Lower lobe of right lung (tissue), 2 donors: ENCODE data around the gene RSL24D1. TPM values are rescaled to one million over a fixed set of nuclear protein-coding genes. Genes with fewer than 3 reads are reported as not detected.

Experiments
- ATAC-seq, 2 donors: fragments of 200-7000 bp; cut with Tn5 transposase; one replicate each; pipeline ENCODE4 v1.9.1; 2020 to 2022; ENCODE audit warnings: mild to moderate bottlenecking in 2 of 2, moderate library complexity in 2 of 2
- DNase-seq: peaks from one replicate; pipeline ENCODE4 v3.0.0-alpha.2; 2020
- H3K27ac ChIP-seq: fragments of 200-600 bp; one replicate; pipeline ENCODE4 v1.8.0; 2022
- H3K27me3 ChIP-seq: fragments of 200-600 bp; one replicate; pipeline ENCODE4 v1.8.0; 2022; ENCODE audit warnings: low read depth
- H3K36me3 ChIP-seq: fragments of 200-600 bp; one replicate; pipeline ENCODE4 v1.8.0; 2022; ENCODE audit warnings: mild to moderate bottlenecking
- H3K4me1 ChIP-seq: fragments of 200-600 bp; one replicate; pipeline ENCODE4 v1.8.0; 2022
- H3K4me3 ChIP-seq: fragments of 200-600 bp; one replicate; pipeline ENCODE4 v1.8.0; 2022; ENCODE audit warnings: mild to moderate bottlenecking
- H3K9me3 ChIP-seq: fragments of 200-600 bp; one replicate; pipeline ENCODE4 v1.8.0; 2022
- CTCF ChIP-seq: fragments of 200-600 bp; IDR thresholded peaks from one replicate; pipeline ENCODE4 v1.8.0; 2022; ENCODE audit warnings: antibody characterized with exemption, mild to moderate bottlenecking
- intact Hi-C: fragments of 100-400 bp; cut with DNase I; formaldehyde crosslinking; loops from one replicate; pipeline ENCODE4 v1.11.0; 2022
- total RNA-seq: library from RNA; stranded (reverse); fragmentation: NEBNext Ultra II Directional; extraction: Animal tissue kit (Norgen Biotek cat#: 25700); gene quantifications from one replicate; pipeline ENCODE4 v1.2.1, GENCODE V29; 2021
- donor health status: DM: no; HTN: yes; CAD: no; lungs with severe emphysema.

The RSL24D1 gene
- total RNA-seq, 1 donor from 2014 or later = 64.6 TPM

DNA sequence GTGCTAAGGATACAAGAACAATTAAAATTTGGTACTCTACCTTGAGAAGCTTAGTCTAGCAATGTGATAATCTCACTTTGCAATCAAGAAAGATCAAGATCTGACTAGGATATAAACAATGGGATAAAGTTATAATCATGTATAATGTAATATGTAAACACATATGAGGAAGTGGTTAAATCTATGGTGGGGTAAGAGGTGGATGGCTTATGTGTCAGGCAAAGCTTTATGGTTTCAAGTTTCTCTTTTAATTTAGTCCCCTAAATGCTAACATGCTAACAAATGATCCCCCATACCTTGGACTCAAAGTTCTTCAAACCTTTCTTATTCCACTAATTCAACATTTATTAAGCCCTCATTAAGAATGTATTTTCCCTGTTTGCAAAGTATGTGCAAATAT lies 2.5 kb downstream of the RSL24D1 start:
- Histone ChIP-seq H3K4me1 (peaks cover 34% of the 10 kb centered on the region), H3K36me3 (peaks cover 36% of the 10 kb centered on the region), H3K4me3 (no peak overlapping the region), H3K9me3 (no peaks in the 10 kb centered on the region), H3K27ac (no peak overlapping the region), H3K27me3 (no peaks in the 10 kb centered on the region)
- ATAC-seq (no peak), DNase-seq (no peak)
- TF ChIP-seq CTCF = no peak
- intact Hi-C loops = no loop called here

DNA sequence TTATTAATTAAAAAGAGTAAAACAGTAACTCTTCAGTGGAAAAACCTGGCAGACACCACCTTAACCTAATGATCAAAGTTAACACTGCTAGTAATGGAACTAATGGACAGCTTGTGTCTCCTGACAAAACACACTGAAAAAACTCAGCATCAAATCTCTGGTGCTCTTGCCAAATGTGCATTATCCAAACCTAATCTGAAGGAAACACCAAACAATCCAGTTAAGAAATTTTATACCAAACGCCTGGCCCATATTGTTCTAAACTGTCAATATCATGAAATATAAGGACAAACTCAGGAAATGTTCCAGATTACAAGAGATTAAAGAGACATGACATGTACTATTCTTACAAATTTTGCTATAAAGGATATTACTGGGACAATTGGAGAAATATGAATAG lies 10.4 kb downstream of the RSL24D1 start:
- DNase-seq = no peak
- intact Hi-C loops = no loop called here
- no peak for ATAC-seq
- TF ChIP-seq CTCF = no peak
- Histone ChIP-seq H3K4me1 (peaks cover 12% of the 10 kb centered on the region), H3K4me3 (no peak overlapping the region), H3K36me3 (peaks cover 84% of the 10 kb centered on the region), H3K27me3 (no peaks in the 10 kb centered on the region), H3K9me3 (no peaks in the 10 kb centered on the region), H3K27ac (no peak overlapping the region)

GRCh38 chr15:55183679-55184078 lies 13.1 kb downstream of the RSL24D1 start:
- no peak overlapping the region for H3K27ac ChIP-seq
- ATAC-seq (no peak), DNase-seq (no peak)
- no peaks in the 10 kb centered on the region for H3K9me3 ChIP-seq
- no peak overlapping the region for H3K4me3 ChIP-seq
- peaks cover 84% of the 10 kb centered on the region for H3K36me3 ChIP-seq
- H3K27me3 ChIP-seq = no peaks in the 10 kb centered on the region
- H3K4me1 ChIP-seq = peaks cover 12% of the 10 kb centered on the region
- intact Hi-C loops = no loop called here
- TF ChIP-seq CTCF = no peak

DNA sequence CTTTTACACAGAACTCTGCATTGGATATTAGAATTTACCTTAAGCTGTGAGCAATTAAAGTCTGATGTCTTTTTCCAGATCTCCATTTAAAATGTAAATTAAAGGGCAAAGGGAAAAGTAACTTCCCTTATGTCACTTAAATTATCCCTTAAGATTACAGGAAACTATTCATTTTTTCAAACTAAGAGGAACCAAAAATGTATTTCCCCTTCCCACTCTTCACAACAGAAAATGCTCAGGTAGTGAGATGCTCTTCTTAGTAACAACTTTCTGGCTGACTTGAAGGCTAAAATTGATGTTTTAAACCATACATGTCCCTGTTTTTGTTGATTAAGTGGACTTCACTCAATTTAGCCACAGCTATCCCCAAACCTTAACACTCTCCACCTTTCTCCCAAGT lies 17.6 kb downstream of the RSL24D1 start:
- Histone ChIP-seq H3K27ac (no peak overlapping the region), H3K27me3 (no peaks in the 10 kb centered on the region), H3K9me3 (no peaks in the 10 kb centered on the region), H3K4me1 (no peaks in the 10 kb centered on the region), H3K36me3 (peaks cover 54% of the 10 kb centered on the region), H3K4me3 (no peak overlapping the region)
- no peak for DNase-seq
- TF ChIP-seq CTCF = no peak
- intact Hi-C loops = no loop called here
- ATAC-seq = no peak

- intact Hi-C loops = no loop called here
- Histone ChIP-seq H3K27me3 (no peaks in the 10 kb centered on the region), H3K27ac (no peak overlapping the region), H3K9me3 (no peaks in the 10 kb centered on the region), H3K36me3 (no peaks in the 10 kb centered on the region), H3K4me1 (no peaks in the 10 kb centered on the region), H3K4me3 (no peak overlapping the region)
- ATAC-seq (no peak), DNase-seq (no peak)
- no peak for TF ChIP-seq CTCF
Measured at GRCh38 chr15:55170361-55170760, 26.4 kb downstream of the RSL24D1 start.

GRCh38 chr15:55168350-55168974 lies 28.3 kb downstream of the RSL24D1 start:
- Histone ChIP-seq H3K4me1 (no peaks in the 10 kb centered on the region), H3K36me3 (no peaks in the 10 kb centered on the region), H3K9me3 (no peaks in the 10 kb centered on the region), H3K27me3 (no peaks in the 10 kb centered on the region), H3K27ac (no peak overlapping the region), H3K4me3 (no peak overlapping the region)
- ATAC-seq = peak; percentile 69
- intact Hi-C loops = no loop called here
- TF ChIP-seq CTCF = peak; percentile 69
- DNase-seq = no peak
